ENCODE measurements around the gene UMPS.

The UMPS gene

GRCh38 chr3:124730129-124730940 is at the start of gene UMPS:
UMPS (plus strand) TSS chr3:124730452; CDS start chr3:124730472, 20 bp downstream.
- DNase-seq (ENCODE audit: low read depth in 2 of 2): peak; percentile 84 to 89

DNA sequence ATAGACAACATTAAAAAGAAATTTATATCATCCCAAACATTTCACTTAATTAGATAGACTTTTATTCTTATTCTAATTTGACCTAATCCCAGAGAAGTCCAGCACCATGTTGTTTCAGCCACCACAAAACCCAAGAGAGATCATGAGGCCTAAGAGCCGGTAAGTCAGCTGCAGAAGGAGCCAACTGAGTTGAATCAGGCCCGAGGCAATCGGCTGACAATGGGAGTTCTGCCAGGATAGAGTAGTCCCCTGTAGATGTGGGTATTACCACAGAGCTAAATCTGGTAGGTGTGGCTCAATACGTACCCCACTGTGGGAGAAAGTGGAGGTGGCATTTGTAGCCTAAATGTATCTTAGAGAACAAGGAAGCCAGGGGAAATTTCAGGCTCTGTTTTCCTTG is 49.7 kb upstream of the UMPS start:
- DNase-seq (ENCODE audit: low read depth in 2 of 2): no peak

DNA sequence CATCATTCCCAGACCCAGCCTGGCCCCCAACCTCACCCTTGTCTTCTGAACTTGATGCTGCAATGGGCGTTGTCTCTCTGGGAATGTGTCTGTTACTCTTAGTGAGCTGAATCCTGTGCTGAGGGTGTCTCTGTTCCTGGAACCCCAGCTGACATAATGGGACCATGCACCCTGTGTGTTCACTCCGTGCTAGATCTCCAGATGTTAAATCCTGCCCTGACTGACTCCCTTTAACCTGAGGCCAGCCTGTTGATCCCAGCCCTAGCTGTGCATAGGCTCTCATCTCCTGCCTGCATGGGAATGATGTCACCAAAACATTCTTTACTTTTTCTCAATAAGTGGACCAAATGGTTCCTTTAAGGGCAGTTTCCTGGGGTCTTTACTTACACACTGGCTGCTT is 48.0 kb upstream of the UMPS start:
- no peak for DNase-seq (ENCODE audit: low read depth in 2 of 2)

- no peak for DNase-seq (ENCODE audit: low read depth in 2 of 2)
Observed at GRCh38 chr3:124684459-124684858, 45.8 kb upstream of the UMPS start.

DNA sequence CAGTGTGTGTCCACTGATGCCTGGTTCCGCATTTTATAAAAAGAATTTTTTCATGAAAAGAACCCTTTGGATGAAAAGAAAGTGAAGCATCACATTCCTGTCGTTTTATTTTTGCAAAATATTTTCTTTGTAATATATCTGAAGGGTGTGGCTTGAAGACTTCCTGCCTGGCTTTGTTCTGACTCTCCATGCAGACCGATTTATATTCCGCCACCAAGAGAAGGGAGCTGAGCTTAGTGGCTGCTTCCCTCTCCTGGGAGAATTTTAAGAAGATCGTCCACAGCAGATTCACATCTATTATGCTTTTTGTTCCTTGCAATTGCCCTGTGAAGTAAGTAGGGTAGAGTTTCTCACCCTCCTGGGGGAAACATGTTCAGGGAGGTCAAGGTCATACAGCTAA is 45.2 kb upstream of the UMPS start:
- DNase-seq (ENCODE audit: low read depth in 2 of 2): no peak

GRCh38 chr3:124685481-124685880 is 44.8 kb upstream of the UMPS start:
- no peak for DNase-seq (ENCODE audit: low read depth in 2 of 2)

- DNase-seq (ENCODE audit: low read depth in 2 of 2): no peak
Observed at GRCh38 chr3:124686028-124686670, 44.1 kb upstream of the UMPS start.

DNA sequence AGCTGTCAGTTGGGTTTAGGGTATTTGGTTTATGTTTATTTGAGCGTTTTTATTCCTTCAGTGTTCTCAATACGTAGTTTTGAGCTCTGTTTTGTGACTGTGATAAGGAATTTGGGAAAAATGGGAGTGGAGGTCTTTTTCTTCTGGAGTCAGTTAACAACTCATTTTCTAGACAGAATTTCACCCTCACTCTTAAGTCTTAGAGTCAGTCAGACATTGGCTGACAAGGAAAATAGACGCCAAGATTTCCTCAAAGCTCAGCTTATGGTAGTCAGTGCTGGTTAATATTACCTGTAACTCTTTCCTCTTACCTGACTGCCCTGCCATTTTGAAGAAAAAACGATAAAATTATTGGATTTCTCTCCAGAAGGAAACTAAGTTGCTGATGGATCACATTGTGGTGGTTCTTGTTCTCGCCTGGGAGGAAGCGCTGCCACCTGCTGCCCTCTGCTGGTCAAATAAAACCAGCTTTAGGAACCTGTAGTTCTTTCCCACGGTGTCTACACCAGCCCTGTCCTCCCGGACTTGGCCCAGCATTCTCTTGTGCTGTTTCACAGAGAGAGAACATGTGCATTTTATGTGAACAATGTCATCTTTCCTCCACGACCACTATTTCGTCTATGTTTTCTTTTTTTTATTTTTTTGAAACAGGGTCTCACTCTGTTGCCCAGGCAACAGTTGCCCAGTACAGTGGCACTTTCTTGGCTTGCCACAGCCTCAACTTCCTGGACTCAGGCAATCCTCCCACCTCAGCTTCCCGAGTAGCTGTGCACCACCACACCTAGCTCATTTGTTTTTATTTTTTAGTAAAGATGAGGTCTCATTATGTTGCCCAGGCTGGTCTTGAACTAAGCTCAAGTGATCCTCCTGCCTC is 41.4 kb upstream of the UMPS start:
- peak; percentile 40 to 52 for DNase-seq (ENCODE audit: low read depth in 2 of 2)

DNA sequence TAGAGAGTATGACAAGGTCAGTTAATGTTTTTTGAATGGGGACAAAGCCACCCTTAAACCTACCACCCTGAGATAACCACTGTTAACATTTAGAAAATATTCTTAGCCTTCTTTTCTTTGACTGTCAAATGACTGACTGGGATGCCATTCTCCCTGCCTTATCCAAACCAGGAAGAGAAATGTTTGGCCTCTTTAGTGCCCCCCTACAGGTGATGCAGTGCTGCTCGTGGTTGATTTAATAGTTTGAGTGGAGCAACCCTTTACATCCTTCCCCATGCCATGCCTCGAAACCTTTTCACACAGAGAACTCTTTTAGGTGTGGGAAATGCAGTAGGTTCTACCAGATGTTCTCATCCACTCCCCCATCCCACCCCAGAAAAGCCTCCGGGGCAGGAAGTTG is 38.7 kb upstream of the UMPS start:
- no peak for DNase-seq (ENCODE audit: low read depth in 2 of 2)

DNA sequence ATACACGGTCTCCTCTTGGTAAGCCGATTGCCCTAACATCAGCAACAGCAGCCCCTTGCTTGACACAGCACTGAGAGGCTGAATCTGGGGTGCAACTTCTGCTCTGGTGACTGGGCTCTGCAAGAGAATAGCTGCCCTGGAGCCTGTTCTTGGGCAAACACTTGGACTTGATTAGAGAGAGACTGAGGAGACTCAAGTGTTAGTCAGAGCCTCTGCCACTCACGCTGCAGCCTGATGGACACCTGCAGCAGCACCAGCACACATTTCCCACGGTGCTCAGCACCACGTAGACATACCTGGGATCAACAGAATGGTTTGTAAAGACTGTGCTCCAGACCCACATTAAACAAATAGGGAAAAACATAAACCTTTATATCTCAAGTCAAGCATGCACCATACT is 35.8 kb upstream of the UMPS start:
- no peak for DNase-seq (ENCODE audit: low read depth in 2 of 2)

- DNase-seq (ENCODE audit: low read depth in 2 of 2): no peak
Observed at GRCh38 chr3:124695369-124695768, 34.9 kb upstream of the UMPS start.

- no peak for DNase-seq (ENCODE audit: low read depth in 2 of 2)
Observed at GRCh38 chr3:124696006-124696405, 34.2 kb upstream of the UMPS start.

DNA sequence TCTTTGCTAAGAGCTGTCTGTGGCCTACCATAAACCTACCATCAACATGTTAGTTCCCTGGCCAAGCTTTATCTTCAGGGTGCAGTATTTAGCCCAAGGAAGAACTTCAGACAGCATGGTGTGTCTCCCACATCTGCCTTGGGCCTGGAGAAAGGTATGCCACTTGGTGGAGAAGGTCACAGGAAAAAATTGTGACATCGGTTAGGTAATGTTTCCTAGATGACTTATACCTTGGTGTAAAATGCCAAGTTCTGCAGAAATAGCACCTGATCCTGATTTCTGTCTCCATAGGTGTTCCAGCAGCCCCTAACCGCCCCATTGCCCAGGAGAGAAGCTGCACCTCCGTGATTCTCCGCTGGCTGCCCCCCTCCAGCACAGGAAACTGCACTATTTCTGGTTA is 33.0 kb upstream of the UMPS start:
- DNase-seq (ENCODE audit: low read depth in 2 of 2): no peak

GRCh38 chr3:124698030-124698770 is 32.1 kb upstream of the UMPS start:
- DNase-seq (ENCODE audit: low read depth in 2 of 2): no peak

- no peak for DNase-seq (ENCODE audit: low read depth in 2 of 2)
Observed at GRCh38 chr3:124699051-124699450, 31.2 kb upstream of the UMPS start.

GRCh38 chr3:124699686-124700396 is 30.4 kb upstream of the UMPS start:
- DNase-seq (ENCODE audit: low read depth in 2 of 2): no peak

DNA sequence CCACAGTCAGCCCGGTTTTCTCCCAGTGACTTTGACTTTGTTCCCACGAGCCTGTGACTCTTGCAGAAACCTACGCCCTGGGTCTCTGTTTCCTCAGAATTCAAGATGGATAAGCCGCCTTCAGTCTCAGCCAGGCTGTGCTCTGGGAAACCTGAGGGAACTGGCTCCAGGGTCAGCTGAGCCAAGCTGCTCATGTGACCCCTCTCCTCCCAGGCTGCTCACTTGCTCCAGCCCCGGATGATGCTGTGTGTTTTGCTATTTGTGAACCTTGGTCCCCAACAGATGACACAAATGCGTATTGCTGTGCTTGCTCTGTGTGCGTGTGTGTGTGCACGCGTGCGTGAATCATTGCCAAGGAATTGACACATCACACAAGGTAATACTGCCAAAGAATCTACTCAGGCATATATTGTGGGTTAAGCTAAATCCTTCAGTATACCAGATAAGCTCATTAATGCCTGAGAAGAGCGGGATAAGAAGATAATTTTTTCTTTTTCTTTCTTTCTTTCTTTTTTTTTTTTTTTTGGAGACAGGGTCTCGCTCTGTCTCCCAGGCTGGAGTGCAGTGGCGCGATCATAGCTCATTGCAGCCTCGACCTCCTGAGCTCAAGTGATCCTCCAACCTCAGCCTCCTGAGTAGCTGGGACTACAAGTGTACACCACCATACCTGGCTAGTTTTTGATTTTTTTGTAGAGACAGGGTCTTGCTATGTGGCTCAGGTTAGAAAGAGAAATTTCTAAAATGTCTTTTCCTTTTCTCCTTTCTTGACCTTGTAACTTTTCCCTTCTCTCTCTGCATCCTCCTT is 29.2 kb upstream of the UMPS start:
- DNase-seq (ENCODE audit: low read depth in 2 of 2): no peak

DNA sequence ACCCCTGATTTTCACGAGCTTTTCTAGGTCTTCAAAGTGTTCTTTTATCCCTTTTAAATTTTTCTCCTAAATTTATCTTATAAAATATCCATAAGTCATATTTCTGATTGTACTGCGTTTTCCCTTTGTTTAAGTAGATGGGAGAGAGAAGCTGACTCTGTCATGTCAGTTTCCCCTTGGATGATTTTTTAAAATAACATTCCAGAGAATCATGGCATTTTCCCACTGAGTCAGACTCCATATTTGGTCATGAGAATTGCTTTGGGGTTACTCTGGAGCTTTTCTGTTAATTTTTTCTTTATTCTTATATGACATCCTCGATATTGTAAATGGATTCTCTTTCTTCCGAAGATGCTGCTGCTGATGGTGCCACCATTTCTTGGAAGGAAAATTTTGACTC is 28.6 kb upstream of the UMPS start:
- DNase-seq (ENCODE audit: low read depth in 2 of 2): no peak

GRCh38 chr3:124702950-124703349 is 27.3 kb upstream of the UMPS start:
- DNase-seq (ENCODE audit: low read depth in 2 of 2): no peak

- no peak for DNase-seq (ENCODE audit: low read depth in 2 of 2)
Observed at GRCh38 chr3:124705552-124705951, 24.7 kb upstream of the UMPS start.

Data from stimulated activated CD8-positive, alpha-beta memory T cell treated with anti-CD3 and anti-CD28 coated beads, Interleukin-7, amount 100 ng/mL, for 4 hours (primary cell).